Uterus (tissue), 4 donors: ENCODE results near the gene SLC7A14. TPM values are rescaled to one million over a fixed set of nuclear protein-coding genes. Genes with fewer than 3 reads are reported as not detected.
"Not testable (repeated sequence)": the region's sequence is repeated elsewhere in the genome, so short reads cannot be mapped to it uniquely, and the experiment has no call there.

Experiments
- DNase-seq, 2 donors: peaks; one replicate each; pipeline ENCODE4 v3.0.0-alpha.2; 2019 to 2020
- H3K27ac ChIP-seq, 2 donors: fragments of 200-600 bp; sonication (generic); 1 replicate in 1 of 2; 2 replicates in 1 of 2; pipeline ENCODE4 v1.5.1; 2016 to 2018
- H3K27me3 ChIP-seq, 2 donors: fragments of 200-600 bp; sonication (generic); one replicate each; pipeline ENCODE4 v1.5.1; 2018 to 2019; ENCODE audit warnings: control low read depth in 1 of 2
- H3K36me3 ChIP-seq, 2 donors: fragments of 200-600 bp; sonication (generic); one replicate each; pipeline ENCODE4 v1.5.1; 2019; ENCODE audit warnings: control low read depth in 1 of 2
- H3K4me1 ChIP-seq, 2 donors: fragments of 200-600 bp; sonication (generic); one replicate each; pipeline ENCODE4 v1.5.1; 2018 to 2019; ENCODE audit warnings: control low read depth in 1 of 2
- H3K4me3 ChIP-seq, 2 donors: fragments of 200-600 bp; sonication (generic); 1 replicate in 1 of 2; 2 replicates in 1 of 2; pipeline ENCODE4 v1.5.1; 2018 to 2019; ENCODE audit warnings: mild to moderate bottlenecking in 1 of 2
- H3K9me3 ChIP-seq, 2 donors: fragments of 200-600 bp; sonication (generic); one replicate each; pipeline ENCODE4 v1.5.1; 2019; ENCODE audit warnings: control low read depth in 1 of 2
- CTCF ChIP-seq, 4 experiments: fragments of 200-600 bp in 2 of 4; fragments of 450-650 bp in 2 of 4; sonication (generic) in 2 of 4; IDR thresholded peaks; one replicate each; pipeline ENCODE4 v1.5.1; 2016 to 2019; ENCODE audit warnings: antibody characterized with exemption in 4 of 4, mild to moderate bottlenecking in 2 of 4, moderate library complexity in 1 of 4
- POLR2A ChIP-seq, 2 donors: fragments of 450-650 bp; IDR thresholded peaks; one replicate each; pipeline ENCODE4 v1.6.1; 2016; ENCODE audit warnings: antibody characterized with exemption in 2 of 2, mild to moderate bottlenecking in 1 of 2, moderate library complexity in 1 of 2
- intact Hi-C: fragments of 100-400 bp; cut with DNase I; formaldehyde crosslinking; loops from one replicate; pipeline ENCODE4 v1.15.1; 2023; ENCODE audit warnings: low total_unique reads
- total RNA-seq, 4 donors: library from RNA; depleted of rRNA in 3 of 4; stranded (reverse); fragments of >200 nt in 3 of 4; gene quantifications; one replicate each; pipeline versions ENCODE4 v1.1.0 to v1.2.4, GENCODE V29; 2014 to 2023
- donor health status: DM: yes; HTN: yes; CAD: no.

SLC7A14 gene
- total RNA-seq, 4 donors from 2014 or later = 0.55 TPM; not detected in 3

GRCh38 chr3:170584585-170585007, 1.3 kb downstream of the SLC7A14 start:
- DNase-seq = peak; percentile 42 to 49
- Histone ChIP-seq H3K4me1 (no peaks in the 10 kb centered on the region), H3K36me3 (no peaks in the 10 kb centered on the region), H3K4me3 (no peak overlapping the region), H3K27ac (no peak overlapping the region), H3K9me3 (no peaks in the 10 kb centered on the region), H3K27me3 (peaks cover 14 to 34% of the 10 kb centered on the region in 2 donors)
- TF ChIP-seq POLR2A (IDR thresholded peaks at IDR 0.05) = no peak
- no peak for TF ChIP-seq CTCF (IDR thresholded peaks at IDR 0.05)
- intact Hi-C loops = no loop called here

GRCh38 chr3:170579646-170580045, 6.2 kb downstream of the SLC7A14 start:
- intact Hi-C loops = no loop called here
- Histone ChIP-seq H3K9me3 (no peaks in the 10 kb centered on the region), H3K4me3 (no peak overlapping the region), H3K4me1 (no peaks in the 10 kb centered on the region), H3K27ac (no peak overlapping the region), H3K36me3 (no peaks in the 10 kb centered on the region), H3K27me3 (peaks cover 6 to 19% of the 10 kb centered on the region in 2 donors)
- DNase-seq = no peak
- TF ChIP-seq CTCF (IDR thresholded peaks at IDR 0.05) (no peak), POLR2A (IDR thresholded peaks at IDR 0.05) (no peak)

- no peak overlapping the region for H3K27ac ChIP-seq
- H3K4me3 ChIP-seq = no peak overlapping the region
- H3K27me3 ChIP-seq = no peaks in the 10 kb centered on the region
- TF ChIP-seq POLR2A (IDR thresholded peaks at IDR 0.05) (no peak), CTCF (IDR thresholded peaks at IDR 0.05) (no peak)
- no peaks in the 10 kb centered on the region for H3K9me3 ChIP-seq
- DNase-seq = no peak
- no peaks in the 10 kb centered on the region for H3K36me3 ChIP-seq
- intact Hi-C loops = no loop called here
- no peaks in the 10 kb centered on the region for H3K4me1 ChIP-seq
Measured at GRCh38 chr3:170572665-170573253, 13.1 kb downstream of the SLC7A14 start.

- H3K27me3 ChIP-seq, H3K4me3 ChIP-seq, H3K27ac ChIP-seq, DNase-seq, H3K4me1 ChIP-seq, intact Hi-C loops, H3K9me3 ChIP-seq, H3K36me3 ChIP-seq: not testable (repeated sequence)
Measured at GRCh38 chr3:170567598-170567997, 18.3 kb downstream of the SLC7A14 start.

- no peak for DNase-seq
- no peaks in the 10 kb centered on the region for H3K4me1 ChIP-seq
- H3K27me3 ChIP-seq = no peaks in the 10 kb centered on the region
- TF ChIP-seq CTCF (IDR thresholded peaks at IDR 0.05) = no peak
- no peak for TF ChIP-seq POLR2A (IDR thresholded peaks at IDR 0.05)
- H3K4me3 ChIP-seq = no peak overlapping the region
- intact Hi-C loops = no loop called here
- H3K9me3 ChIP-seq = no peaks in the 10 kb centered on the region
- H3K27ac ChIP-seq = no peak overlapping the region
- H3K36me3 ChIP-seq = no peaks in the 10 kb centered on the region
Measured at GRCh38 chr3:170566413-170566812, 19.5 kb downstream of the SLC7A14 start.

GRCh38 chr3:170565495-170565894, 20.4 kb downstream of the SLC7A14 start:
- no peak for DNase-seq
- H3K4me3 ChIP-seq = no peak overlapping the region
- no peaks in the 10 kb centered on the region for H3K4me1 ChIP-seq
- H3K27ac ChIP-seq = no peak overlapping the region
- no peaks in the 10 kb centered on the region for H3K36me3 ChIP-seq
- H3K9me3 ChIP-seq = no peaks in the 10 kb centered on the region
- intact Hi-C loops = no loop called here
- no peaks in the 10 kb centered on the region for H3K27me3 ChIP-seq
- TF ChIP-seq CTCF (IDR thresholded peaks at IDR 0.05) (no peak), POLR2A (IDR thresholded peaks at IDR 0.05) (no peak)
